Stomach (tissue), 4 donors: ENCODE measurements around the gene STAC2.

ENCODE experiments used
- POLR2A ChIP-seq, 4 donors: fragments of 450-650 bp; IDR thresholded peaks; one replicate each; pipeline ENCODE4 v1.6.1; 2016; ENCODE audit warnings: antibody characterized with exemption in 4 of 4, control low read depth in 2 of 4, mild to moderate bottlenecking in 1 of 4, moderate library complexity in 1 of 4
- TF ChIP-seq, protein P1 (sequence below), 7 experiments: fragments of 450-650 bp in 4 of 7; fragments of 200-600 bp in 3 of 7; sonication (generic) in 3 of 7; IDR thresholded peaks; one replicate each; pipeline ENCODE4 v1.5.1; 2016 to 2019; ENCODE audit warnings: antibody characterized with exemption in 7 of 7, control low read depth in 2 of 7, mild to moderate bottlenecking in 1 of 7

DNA sequence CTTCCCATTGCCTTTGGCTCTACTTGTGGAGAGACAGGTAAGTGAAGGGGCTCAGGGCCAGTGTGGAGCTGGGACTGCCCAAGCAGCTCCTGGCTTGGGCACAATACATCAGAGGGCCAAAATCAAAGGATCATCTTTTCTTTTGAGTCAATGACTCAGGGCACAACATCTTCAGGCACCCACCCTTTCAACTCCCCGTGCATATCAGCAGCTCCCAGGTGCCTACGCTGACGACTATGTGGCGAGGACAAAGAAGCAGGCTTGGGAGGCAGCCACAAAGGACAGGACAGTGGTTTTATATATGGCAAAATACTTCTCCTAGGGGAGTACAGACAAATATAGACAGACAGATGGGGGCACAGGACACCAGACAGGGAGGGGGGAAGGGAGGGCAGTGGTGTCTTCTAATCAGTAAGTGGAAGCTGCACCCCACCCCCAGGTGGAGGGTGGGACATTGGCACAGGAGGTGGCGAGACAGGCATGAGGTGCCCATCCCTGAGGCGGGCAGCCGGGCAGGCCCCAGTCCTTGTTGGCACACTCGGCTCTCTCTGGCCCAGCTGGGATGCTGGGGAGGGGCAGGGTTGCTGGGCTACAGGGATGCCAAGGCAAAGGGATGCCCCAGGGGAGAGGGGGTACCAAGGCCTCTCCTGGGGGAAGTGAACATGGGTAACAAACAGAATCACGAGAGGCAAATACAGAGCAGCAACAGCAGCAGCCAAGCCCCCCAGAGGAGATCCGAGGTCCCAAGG, 52.0 kb downstream of the STAC2 start:
- TF ChIP-seq, protein P1, sequence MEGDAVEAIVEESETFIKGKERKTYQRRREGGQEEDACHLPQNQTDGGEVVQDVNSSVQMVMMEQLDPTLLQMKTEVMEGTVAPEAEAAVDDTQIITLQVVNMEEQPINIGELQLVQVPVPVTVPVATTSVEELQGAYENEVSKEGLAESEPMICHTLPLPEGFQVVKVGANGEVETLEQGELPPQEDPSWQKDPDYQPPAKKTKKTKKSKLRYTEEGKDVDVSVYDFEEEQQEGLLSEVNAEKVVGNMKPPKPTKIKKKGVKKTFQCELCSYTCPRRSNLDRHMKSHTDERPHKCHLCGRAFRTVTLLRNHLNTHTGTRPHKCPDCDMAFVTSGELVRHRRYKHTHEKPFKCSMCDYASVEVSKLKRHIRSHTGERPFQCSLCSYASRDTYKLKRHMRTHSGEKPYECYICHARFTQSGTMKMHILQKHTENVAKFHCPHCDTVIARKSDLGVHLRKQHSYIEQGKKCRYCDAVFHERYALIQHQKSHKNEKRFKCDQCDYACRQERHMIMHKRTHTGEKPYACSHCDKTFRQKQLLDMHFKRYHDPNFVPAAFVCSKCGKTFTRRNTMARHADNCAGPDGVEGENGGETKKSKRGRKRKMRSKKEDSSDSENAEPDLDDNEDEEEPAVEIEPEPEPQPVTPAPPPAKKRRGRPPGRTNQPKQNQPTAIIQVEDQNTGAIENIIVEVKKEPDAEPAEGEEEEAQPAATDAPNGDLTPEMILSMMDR (IDR thresholded peaks at IDR 0.05) = no peak
- no peak for TF ChIP-seq POLR2A (IDR thresholded peaks at IDR 0.05)
